Cerebellar cortex (tissue), 1 donor: ENCODE data around the gene HS6ST1.
A peak's percentile ranks its signal among the peaks of the same experiment; 100 is the strongest.

ENCODE experiments used
- DNase-seq: peaks from one replicate; pipeline ENCODE4 v3.0.0-alpha.2; 2015; ENCODE audit warnings: low spot score

HS6ST1 gene

DNA sequence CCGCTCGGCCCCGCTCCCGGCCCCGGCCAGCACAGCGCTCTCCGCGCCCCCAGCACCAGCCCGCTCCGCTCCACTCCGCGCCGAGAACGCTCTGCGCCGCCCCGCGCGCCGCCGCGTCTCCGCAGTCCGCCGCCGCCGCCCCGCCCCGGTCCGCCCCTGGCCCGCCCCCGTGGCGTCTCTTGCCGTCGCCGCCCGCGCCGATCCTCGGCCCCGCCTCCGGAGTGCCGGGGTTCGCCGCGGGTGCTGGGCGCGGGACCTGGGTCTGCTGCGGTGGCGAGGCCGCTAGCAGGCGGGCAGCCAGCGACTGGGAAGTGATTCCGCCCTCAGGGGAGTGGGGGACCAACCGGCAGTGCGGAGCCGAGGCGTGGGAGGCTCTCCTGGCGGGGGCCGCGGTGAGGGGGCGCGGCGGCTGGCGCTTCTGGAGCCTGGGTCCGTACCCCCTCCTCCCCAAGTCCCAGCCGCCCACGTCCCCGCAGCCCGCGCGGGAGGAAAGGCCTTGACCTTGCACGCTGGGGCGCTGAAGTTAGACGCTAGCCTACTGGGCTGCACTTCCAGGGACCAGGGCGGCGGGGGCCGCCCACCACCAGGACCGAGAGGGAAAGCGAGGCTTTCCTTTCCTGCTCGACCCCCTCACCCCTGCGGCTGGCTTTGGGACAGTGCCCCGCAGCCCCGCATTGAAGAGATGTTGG is at the start of gene HS6ST1:
TSS of gene HS6ST1 (minus strand) at position 93 of the 689 bp plus-strand sequence. CDS start 305 bp downstream, outside the sequence.
- DNase-seq = peak; percentile 72

- DNase-seq = no peak
Observed at GRCh38 chr2:128367601-128368359, 49.1 kb upstream of the HS6ST1 start.

- no peak for DNase-seq
Observed at GRCh38 chr2:128366713-128367511, 48.2 kb upstream of the HS6ST1 start.

DNA sequence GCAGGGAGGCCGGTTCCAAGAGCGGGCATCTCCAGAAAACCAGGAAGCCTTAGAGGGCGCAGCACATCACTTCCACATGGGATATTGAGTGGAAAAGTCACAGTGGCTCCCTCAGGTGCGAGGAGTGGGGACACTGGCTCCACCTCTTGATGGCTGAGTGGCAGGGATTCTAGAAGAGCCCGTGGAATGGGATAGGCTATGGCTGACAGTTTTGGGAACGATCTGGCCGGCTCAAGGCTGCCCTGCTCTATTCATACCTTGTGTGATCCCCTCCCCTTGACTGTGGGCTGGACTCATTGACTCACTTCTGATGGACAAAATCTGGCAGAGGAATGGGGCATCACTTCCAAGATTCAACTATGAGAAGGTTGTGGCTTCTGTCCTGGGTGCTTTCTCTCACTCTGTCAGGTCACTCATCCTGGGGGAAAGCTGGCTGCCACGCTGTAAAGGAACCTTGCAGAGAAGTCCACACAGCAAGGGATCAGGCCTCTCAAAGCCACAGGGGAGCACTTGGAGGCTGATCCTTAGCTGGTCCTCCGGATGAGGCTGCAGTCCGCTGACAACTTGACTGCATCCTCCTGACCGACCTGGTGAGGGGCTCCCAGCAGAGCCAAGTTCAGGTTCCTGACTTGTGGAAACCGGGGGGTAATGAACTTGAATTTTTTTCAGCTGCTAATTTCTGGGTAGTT is 46.7 kb upstream of the HS6ST1 start:
- no peak for DNase-seq

- DNase-seq = no peak
Observed at GRCh38 chr2:128364441-128364911, 45.8 kb upstream of the HS6ST1 start.

DNA sequence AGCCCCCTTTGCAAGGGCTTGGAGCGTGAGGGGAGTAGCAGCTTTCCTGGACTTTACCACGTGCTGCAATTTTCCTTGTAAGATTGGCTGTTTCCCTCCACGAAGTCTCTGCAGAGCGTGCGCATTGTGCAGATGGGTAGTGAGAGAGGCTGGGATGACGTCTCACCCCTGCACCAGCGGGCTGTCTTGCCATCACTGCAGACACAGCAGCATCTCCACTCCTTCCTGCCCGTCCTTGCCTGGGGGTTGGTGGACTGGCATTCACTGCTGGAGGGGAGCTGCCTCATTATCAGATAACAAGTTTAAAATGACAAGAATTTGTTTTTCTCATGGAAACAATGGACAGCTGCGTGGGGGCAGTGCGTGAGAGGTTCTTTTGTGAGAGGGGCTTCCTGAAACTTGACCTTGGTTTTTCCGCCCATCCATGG is 45.3 kb upstream of the HS6ST1 start:
- DNase-seq = no peak

DNA sequence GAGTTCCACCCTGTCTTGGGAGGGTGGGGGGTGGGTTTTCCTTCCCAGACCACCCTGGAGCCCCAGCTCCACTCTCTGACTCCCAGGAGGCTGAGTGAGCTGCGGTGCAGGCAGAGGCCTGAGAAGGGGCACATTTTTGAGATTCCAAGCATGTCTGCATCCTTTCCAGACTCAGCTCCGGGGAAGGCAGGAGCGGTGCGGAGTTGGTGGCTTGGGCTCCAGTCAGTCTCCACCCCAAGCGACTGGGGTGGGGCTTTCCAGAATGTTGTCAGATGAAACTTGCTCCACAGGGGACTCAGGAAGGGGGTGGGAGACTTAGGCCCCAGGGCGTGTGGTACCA is 44.2 kb upstream of the HS6ST1 start:
- peak; percentile 61 for DNase-seq

DNA sequence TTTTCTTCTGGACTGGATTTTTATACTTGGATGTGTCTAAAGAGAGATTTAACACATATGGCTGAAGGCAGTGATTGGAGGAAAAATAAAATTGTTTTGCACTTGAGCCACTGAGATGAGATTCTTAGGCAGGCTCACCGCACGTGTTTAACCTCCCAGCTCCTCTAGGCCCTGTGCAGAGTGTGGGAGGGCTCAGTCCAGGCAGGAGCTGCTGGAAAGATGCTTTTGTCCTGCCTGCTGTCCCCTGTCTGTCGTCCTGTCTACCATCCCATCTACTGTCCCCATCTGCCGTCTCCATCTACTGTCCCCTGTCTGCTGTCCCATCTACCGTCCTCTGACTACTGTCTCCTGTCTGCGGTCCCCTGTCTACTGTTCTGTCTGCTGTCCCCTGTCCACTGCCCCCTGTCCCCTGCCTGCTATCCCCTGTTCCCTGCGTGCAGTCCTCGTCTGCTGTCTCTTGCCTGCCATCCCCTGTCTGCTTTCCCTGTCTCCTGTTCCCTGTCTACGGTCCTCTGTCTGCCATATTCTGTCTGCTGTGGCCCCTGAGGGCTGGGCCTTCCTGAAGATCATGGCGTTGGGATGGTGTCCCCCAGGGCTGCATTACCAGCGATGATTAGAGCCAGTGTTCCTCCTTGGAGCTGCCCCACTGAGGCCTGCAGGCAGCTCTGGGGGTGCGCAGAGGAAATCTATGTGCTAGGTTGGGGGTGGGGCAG is 43.7 kb upstream of the HS6ST1 start:
- DNase-seq = no peak

DNA sequence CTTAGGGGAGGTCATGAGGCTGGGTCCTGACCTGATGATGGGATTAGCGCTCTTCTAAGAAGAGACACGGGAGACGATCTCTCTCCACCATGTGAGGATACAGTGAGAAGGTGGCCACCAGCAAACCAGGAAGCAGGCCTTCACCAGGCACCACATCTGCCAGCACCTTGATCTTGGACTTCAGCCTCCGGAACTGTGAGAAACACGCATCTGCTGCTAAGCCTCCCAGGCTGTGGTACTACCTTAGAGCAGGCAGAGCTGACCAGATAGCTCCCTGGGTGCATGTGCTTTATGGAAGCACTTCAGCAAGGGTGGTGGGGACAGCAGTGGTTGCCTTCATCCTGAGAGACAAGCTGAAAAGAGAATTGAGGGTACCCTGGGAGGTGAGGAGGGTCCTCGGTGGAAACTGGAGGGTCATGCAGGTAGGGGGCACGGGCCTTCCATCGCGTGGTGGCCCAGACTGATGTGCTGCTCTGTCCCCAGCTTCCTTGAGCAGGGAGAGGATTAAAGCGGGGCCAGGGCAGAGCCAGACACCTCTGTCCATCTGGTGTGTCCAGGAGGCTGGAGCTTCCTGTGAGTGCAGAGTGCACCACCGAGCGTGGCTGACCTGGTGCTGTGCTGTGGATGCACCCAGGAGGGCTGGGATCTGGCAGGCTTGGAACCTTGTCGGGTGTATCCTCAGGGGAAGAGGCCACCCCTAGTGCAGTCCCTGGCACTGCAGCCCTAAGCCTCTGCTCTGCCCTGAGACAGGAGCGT is 42.9 kb upstream of the HS6ST1 start:
- no peak for DNase-seq

DNA sequence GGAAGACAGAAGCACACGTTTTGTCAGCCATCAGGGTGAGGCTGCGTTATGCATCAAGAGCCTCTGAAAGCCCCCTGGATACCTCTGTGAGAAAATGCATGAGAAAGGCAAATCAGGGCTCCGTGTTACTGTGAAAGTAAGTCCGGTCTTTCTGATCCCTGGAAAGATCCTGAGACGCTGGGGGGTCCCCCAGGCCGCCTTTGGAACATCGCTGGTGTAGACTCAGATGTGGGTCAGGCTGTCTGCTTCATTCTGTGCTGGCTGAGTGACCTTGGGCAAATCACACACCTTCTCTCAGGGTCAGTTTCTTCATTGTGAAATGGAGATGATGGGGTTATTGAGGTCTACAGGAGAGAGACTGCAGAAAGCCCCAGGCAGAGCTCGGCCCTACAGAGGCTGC is 42.0 kb upstream of the HS6ST1 start:
- DNase-seq = no peak

- DNase-seq = no peak
Observed at GRCh38 chr2:128359841-128360240, 41.2 kb upstream of the HS6ST1 start.

- no peak for DNase-seq
Observed at GRCh38 chr2:128358941-128359731, 40.5 kb upstream of the HS6ST1 start.

DNA sequence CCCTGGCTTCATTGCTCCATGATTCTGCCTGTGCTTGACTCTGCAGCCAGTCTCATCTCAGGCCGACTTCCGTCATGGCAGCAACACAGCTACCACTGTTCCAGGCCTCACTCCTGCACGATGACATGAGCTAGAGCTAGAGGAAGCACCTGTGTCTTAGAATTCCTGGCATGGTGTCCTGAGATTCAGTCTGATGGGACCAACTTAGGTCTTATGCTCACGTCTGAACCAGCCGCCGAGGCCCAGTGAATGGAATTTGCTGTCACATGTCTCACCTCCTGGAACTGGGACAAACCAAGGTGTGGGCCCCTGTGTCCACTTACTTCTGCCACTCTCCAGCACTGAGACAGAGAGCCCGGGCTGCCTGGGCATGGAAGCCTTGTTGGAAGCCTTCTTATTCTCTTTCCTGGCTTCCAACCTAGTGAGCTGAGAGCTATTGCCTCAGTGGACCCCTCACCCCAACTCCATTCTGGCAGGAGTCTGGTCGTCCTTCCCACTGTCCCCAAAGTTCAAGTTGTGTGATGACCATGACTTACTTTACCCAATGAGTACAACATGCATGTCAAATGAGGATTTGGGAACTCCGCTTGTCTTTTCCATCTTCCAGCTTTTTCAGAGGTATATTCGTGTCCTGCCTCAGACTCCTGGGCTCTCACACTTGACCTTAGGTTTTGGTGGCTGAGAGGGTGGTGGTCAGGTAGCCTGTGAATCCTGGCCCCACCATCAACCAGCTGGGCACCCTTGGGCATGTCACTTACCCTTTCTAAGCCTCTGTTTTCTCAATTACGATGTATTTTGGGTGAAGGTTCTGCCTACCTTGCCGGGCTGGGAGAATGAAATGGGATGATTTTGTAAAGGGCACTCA is 39.1 kb upstream of the HS6ST1 start:
- DNase-seq = no peak

GRCh38 chr2:128356127-128356526 is 37.5 kb upstream of the HS6ST1 start:
- DNase-seq = no peak

DNA sequence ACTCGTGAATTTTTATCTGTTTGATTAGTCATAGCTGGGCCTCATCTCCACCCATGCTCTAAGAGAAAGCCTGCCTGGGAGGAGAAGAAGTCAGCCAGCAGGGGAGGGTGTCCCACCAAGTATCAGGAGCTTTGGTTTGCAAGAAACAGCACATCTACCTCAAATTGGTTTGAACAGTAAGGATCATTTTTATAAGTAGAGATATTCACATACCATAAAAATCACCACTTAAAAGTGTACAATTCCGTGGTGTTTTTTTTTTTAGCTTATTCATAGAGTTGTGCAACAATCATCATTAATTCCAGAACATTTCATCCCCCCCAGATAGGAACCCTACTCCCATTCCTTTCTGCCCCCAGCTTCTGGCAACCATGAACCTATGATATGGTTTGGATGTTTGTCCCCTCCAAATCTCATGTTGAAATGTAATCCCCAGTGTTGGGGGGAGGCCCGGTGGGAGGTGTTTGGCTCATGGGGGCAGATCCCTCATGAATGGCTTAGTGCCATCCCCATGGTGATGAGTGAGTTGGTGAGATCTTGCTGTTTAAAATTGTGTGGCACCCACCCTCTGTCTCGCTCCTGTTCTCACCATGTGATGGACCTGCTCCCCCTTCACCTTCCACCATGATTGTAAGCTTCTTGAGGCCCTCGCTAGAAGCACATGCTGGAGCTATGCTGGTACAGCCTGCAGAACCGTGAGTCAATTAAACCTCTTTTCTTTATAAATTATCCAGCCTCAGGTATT is 36.2 kb upstream of the HS6ST1 start:
- no peak for DNase-seq

- no peak for DNase-seq
Observed at GRCh38 chr2:128354161-128354560, 35.5 kb upstream of the HS6ST1 start.

DNA sequence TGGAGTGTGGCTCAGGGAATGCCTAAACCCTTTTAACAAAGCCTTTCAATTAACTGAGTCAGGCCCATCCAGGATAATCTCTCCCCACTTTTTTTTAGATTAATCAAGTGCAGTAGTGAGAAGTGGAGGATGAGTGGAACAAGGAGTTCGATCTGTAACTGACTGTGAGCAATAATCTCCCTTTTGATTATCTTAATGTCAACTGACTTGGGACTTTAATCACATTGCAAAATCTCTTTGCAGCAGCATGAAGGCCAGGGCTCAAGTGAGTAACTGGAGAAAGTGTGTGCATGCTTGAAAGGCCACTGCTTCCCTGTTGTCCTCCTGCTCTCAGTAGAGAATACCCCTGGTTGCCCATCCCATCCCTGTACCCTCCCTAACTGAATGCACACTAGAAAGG is 32.1 kb upstream of the HS6ST1 start:
- no peak for DNase-seq

GRCh38 chr2:128348701-128349100 is 30.0 kb upstream of the HS6ST1 start:
- no peak for DNase-seq
